Breast epithelium (tissue), 3 donors: ENCODE data around the gene NCKAP5.

Experiments
- CTCF ChIP-seq, 3 donors: fragments of 450-650 bp; IDR thresholded peaks; one replicate each; pipeline ENCODE4 v1.5.1; 2016 to 2017; ENCODE audit warnings: antibody characterized with exemption in 3 of 3, mild to moderate bottlenecking in 3 of 3, moderate library complexity in 3 of 3
- POLR2A ChIP-seq: fragments of 450-650 bp; IDR thresholded peaks from one replicate; pipeline ENCODE4 v1.6.1; 2016; ENCODE audit warnings: antibody characterized with exemption, mild to moderate bottlenecking, moderate library complexity
- POLR2AphosphoS5 ChIP-seq, 3 donors: sonication (generic); formaldehyde crosslinking; IDR thresholded peaks; one replicate each; pipeline ENCODE4 v1.6.1; 2017; ENCODE audit warnings: antibody characterized with exemption in 3 of 3

- no peak for TF ChIP-seq CTCF (IDR thresholded peaks at IDR 0.05)
- TF ChIP-seq POLR2AphosphoS5 (IDR thresholded peaks at IDR 0.05): no peak
- no peak for TF ChIP-seq POLR2A
Observed at GRCh38 chr2:133054297-133054696, 514.0 kb downstream of the NCKAP5 start.
